Measurements from ENCODE around the gene THOC5. TPM values are rescaled to one million over a fixed set of nuclear protein-coding genes. Genes with fewer than 3 reads are reported as not detected.
"Not testable (repeated sequence)": the region's sequence is repeated elsewhere in the genome, so short reads cannot be mapped to it uniquely, and the experiment has no call there.

THOC5 gene
- polyA plus RNA-seq, 1 donor from 2014 or later: 33.4 TPM

DNA sequence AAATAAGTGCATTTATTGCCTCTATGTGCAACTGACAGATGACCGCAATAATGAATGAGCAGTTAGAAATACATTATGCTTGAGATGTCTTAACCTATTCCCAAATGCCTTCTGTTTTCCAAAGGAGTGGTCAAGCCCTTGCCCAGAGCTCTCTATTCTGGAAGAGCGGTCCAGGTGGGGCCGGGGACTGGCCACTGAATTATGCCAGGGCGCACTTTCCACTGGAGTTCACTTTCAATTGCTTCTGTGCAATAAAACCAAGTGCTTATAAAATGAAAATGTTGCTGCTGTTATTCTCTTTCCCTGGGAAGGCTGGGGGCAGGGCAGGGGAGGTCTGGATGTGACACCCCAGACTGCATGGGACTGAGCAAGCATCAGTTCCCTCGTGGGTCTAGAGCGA lies 62.5 kb downstream of the THOC5 start:
- Histone ChIP-seq H3K4me2 (ENCODE audit: low read length) (no peak overlapping the region), H3K9ac (ENCODE audit: low read length) (no peak overlapping the region), H4K20me1 (ENCODE audit: insufficient read depth) (no peaks in the 10 kb centered on the region), H3K9me2 (ENCODE audit: insufficient read depth, low read length) (no peaks in the 10 kb centered on the region), H3K9me3 (ENCODE audit: low read length) (no peaks in the 10 kb centered on the region), H2AFZ (ENCODE audit: low read depth, low read length) (no peak overlapping the region), H3F3A (ENCODE audit: insufficient read depth, low read length, poor library complexity, severe bottlenecking) (no peaks in the 10 kb centered on the region), H3K27me3 (ENCODE audit: insufficient read depth, low read depth, low read length) (no peaks in the 10 kb centered on the region), H3K27ac (ENCODE audit: low read length) (no peak overlapping the region), H3K79me2 (replicated peaks; ENCODE audit: insufficient read depth, low read length) (no peaks in the 10 kb centered on the region), H3K36me3 (ENCODE audit: insufficient read depth, low read length) (no peaks in the 10 kb centered on the region), H3K4me3 (ENCODE audit: low read length) (no peak overlapping the region)
- TF ChIP-seq TAF1 (IDR thresholded peaks at IDR 0.05; ENCODE audit: low read depth): no peak
- TF ChIP-seq RAD21 (conservative IDR thresholded peaks at IDR 0.05): no peak
- TF ChIP-seq EP300 (conservative IDR thresholded peaks at IDR 0.05; ENCODE audit: poor library complexity, severe bottlenecking): no peak
- TF ChIP-seq MXI1 (conservative IDR thresholded peaks at IDR 0.05; ENCODE audit: poor library complexity, severe bottlenecking): no peak
- TF ChIP-seq, protein P1, sequence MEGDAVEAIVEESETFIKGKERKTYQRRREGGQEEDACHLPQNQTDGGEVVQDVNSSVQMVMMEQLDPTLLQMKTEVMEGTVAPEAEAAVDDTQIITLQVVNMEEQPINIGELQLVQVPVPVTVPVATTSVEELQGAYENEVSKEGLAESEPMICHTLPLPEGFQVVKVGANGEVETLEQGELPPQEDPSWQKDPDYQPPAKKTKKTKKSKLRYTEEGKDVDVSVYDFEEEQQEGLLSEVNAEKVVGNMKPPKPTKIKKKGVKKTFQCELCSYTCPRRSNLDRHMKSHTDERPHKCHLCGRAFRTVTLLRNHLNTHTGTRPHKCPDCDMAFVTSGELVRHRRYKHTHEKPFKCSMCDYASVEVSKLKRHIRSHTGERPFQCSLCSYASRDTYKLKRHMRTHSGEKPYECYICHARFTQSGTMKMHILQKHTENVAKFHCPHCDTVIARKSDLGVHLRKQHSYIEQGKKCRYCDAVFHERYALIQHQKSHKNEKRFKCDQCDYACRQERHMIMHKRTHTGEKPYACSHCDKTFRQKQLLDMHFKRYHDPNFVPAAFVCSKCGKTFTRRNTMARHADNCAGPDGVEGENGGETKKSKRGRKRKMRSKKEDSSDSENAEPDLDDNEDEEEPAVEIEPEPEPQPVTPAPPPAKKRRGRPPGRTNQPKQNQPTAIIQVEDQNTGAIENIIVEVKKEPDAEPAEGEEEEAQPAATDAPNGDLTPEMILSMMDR (IDR thresholded peaks at IDR 0.05; ENCODE audit: poor library complexity, severe bottlenecking): no peak
- TF ChIP-seq POLR2AphosphoS5 (IDR thresholded peaks at IDR 0.05): no peak
- TF ChIP-seq EZH2 (IDR thresholded peaks at IDR 0.05; ENCODE audit: borderline replicate concordance, insufficient read depth, low read length, poor library complexity, severe bottlenecking): no peak
- TF ChIP-seq, protein P2, sequence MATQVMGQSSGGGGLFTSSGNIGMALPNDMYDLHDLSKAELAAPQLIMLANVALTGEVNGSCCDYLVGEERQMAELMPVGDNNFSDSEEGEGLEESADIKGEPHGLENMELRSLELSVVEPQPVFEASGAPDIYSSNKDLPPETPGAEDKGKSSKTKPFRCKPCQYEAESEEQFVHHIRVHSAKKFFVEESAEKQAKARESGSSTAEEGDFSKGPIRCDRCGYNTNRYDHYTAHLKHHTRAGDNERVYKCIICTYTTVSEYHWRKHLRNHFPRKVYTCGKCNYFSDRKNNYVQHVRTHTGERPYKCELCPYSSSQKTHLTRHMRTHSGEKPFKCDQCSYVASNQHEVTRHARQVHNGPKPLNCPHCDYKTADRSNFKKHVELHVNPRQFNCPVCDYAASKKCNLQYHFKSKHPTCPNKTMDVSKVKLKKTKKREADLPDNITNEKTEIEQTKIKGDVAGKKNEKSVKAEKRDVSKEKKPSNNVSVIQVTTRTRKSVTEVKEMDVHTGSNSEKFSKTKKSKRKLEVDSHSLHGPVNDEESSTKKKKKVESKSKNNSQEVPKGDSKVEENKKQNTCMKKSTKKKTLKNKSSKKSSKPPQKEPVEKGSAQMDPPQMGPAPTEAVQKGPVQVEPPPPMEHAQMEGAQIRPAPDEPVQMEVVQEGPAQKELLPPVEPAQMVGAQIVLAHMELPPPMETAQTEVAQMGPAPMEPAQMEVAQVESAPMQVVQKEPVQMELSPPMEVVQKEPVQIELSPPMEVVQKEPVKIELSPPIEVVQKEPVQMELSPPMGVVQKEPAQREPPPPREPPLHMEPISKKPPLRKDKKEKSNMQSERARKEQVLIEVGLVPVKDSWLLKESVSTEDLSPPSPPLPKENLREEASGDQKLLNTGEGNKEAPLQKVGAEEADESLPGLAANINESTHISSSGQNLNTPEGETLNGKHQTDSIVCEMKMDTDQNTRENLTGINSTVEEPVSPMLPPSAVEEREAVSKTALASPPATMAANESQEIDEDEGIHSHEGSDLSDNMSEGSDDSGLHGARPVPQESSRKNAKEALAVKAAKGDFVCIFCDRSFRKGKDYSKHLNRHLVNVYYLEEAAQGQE (IDR thresholded peaks at IDR 0.05; ENCODE audit: borderline replicate concordance): no peak

DNA sequence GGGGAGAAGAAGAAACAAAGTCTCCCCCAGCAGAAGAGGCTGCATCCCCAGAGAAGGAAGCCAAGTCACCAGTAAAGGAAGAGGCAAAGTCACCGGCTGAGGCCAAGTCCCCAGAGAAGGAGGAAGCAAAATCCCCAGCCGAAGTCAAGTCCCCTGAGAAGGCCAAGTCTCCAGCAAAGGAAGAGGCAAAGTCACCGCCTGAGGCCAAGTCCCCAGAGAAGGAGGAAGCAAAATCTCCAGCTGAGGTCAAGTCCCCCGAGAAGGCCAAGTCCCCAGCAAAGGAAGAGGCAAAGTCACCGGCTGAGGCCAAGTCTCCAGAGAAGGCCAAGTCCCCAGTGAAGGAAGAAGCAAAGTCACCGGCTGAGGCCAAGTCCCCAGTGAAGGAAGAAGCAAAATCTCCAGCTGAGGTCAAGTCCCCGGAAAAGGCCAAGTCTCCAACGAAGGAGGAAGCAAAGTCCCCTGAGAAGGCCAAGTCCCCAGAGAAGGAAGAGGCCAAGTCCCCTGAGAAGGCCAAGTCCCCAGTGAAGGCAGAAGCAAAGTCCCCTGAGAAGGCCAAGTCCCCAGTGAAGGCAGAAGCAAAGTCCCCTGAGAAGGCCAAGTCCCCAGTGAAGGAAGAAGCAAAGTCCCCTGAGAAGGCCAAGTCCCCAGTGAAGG lies 64.3 kb downstream of the THOC5 start:
- not testable (repeated sequence) for H3K9me2 ChIP-seq (ENCODE audit: insufficient read depth, low read length); H2AFZ ChIP-seq (ENCODE audit: low read depth, low read length); H3K9ac ChIP-seq (ENCODE audit: low read length); H3K27me3 ChIP-seq (ENCODE audit: insufficient read depth, low read depth, low read length); H3K36me3 ChIP-seq (ENCODE audit: insufficient read depth, low read length); H4K20me1 ChIP-seq (ENCODE audit: insufficient read depth); H3K4me3 ChIP-seq (ENCODE audit: low read length); H3F3A ChIP-seq (ENCODE audit: insufficient read depth, low read length, poor library complexity, severe bottlenecking); H3K27ac ChIP-seq (ENCODE audit: low read length); H3K4me2 ChIP-seq (ENCODE audit: low read length); H3K9me3 ChIP-seq (ENCODE audit: low read length); H3K79me2 ChIP-seq (replicated peaks; ENCODE audit: insufficient read depth, low read length)

DNA sequence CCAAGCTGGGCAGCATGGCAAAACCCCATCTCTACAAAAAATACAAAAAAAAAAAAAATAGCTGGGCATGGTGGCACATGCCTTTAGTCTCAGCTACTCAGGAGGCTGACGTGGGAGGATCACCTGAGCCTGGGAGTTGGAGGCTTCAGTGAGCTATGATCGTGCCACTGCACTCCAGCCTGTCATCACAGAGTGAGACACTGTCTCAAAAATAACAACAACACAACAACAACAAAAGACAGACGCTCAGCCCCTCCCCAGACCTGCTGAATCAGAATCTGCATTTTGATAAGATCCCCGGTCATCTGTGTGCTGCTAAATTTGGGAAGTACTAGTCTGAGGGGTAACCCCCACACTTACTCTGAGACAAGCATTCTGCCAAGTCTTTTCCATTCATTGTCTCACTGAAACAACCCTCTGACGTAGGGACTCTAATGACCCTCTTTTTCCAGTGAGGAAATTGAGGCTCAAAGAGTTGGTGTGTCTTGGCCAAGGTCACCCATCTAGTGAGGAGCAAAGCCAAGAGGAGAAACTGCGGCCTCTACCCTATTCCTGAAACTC lies 66.1 kb downstream of the THOC5 start:
- H3K27me3 ChIP-seq (ENCODE audit: insufficient read depth, low read depth, low read length): no peaks in the 10 kb centered on the region
- H3F3A ChIP-seq (ENCODE audit: insufficient read depth, low read length, poor library complexity, severe bottlenecking): no peaks in the 10 kb centered on the region
- no peak for TF ChIP-seq EZH2 (IDR thresholded peaks at IDR 0.05; ENCODE audit: borderline replicate concordance, insufficient read depth, low read length, poor library complexity, severe bottlenecking)
- TF ChIP-seq RAD21 (conservative IDR thresholded peaks at IDR 0.05): no peak
- TF ChIP-seq MXI1 (conservative IDR thresholded peaks at IDR 0.05; ENCODE audit: poor library complexity, severe bottlenecking): no peak
- no peak for TF ChIP-seq SMC3 (conservative IDR thresholded peaks at IDR 0.05; ENCODE audit: poor library complexity)
- no peak for TF ChIP-seq EP300 (conservative IDR thresholded peaks at IDR 0.05; ENCODE audit: poor library complexity, severe bottlenecking)
- no peak for TF ChIP-seq TAF1 (IDR thresholded peaks at IDR 0.05; ENCODE audit: low read depth)
- TF ChIP-seq, protein P2 (IDR thresholded peaks at IDR 0.05; ENCODE audit: borderline replicate concordance): no peak
- TF ChIP-seq, protein P1 (IDR thresholded peaks at IDR 0.05; ENCODE audit: poor library complexity, severe bottlenecking): no peak
- no peak for TF ChIP-seq POLR2AphosphoS5 (IDR thresholded peaks at IDR 0.05)
- no peak overlapping the region for H3K4me2 ChIP-seq (ENCODE audit: low read length)
- H3K79me2 ChIP-seq (replicated peaks; ENCODE audit: insufficient read depth, low read length): no peaks in the 10 kb centered on the region
- no peak overlapping the region for H3K27ac ChIP-seq (ENCODE audit: low read length)
- H4K20me1 ChIP-seq (ENCODE audit: insufficient read depth): no peaks in the 10 kb centered on the region
- no peak overlapping the region for H3K4me3 ChIP-seq (ENCODE audit: low read length)
- no peaks in the 10 kb centered on the region for H3K36me3 ChIP-seq (ENCODE audit: insufficient read depth, low read length)
- no peak overlapping the region for H2AFZ ChIP-seq (ENCODE audit: low read depth, low read length)
- H3K9me2 ChIP-seq (ENCODE audit: insufficient read depth, low read length): no peaks in the 10 kb centered on the region
- H3K9ac ChIP-seq (ENCODE audit: low read length): no peak overlapping the region
- no peaks in the 10 kb centered on the region for H3K9me3 ChIP-seq (ENCODE audit: low read length)
